Mesendoderm (in vitro differentiated cells): ENCODE data around the gene RSAD1.

ENCODE experiments used
- DNase-seq: peaks from one replicate; pipeline ENCODE4 v3.0.0; 2013
- H2AK5ac ChIP-seq: 2 replicates; pipeline ENCODE4 v1.6.1; 2013; ENCODE audit warnings: low read length, inconsistent platforms
- H2BK120ac ChIP-seq: 2 replicates; pipeline ENCODE4 v1.6.1; 2013; ENCODE audit warnings: low read depth, mild to moderate bottlenecking, low read length, moderate library complexity, mixed read lengths
- H2BK15ac ChIP-seq: replicated peaks from 2 replicates; pipeline ENCODE4 v1.6.1; 2013; ENCODE audit warnings: low read depth, mild to moderate bottlenecking, moderate library complexity
- H2BK5ac ChIP-seq: 2 replicates; pipeline ENCODE4 v1.6.1; 2013; ENCODE audit warnings: low read length, inconsistent platforms
- H3K18ac ChIP-seq: 2 replicates; pipeline ENCODE4 v1.6.1; 2013; ENCODE audit warnings: mild to moderate bottlenecking, low read length, mixed read lengths
- H3K23ac ChIP-seq: one replicate; pipeline ENCODE4 v1.6.1; 2013; ENCODE audit warnings: low read length
- H3K27ac ChIP-seq: 2 replicates; pipeline ENCODE4 v1.5.1; 2013; ENCODE audit warnings: low read depth, mild to moderate bottlenecking, inconsistent platforms, low read length, moderate library complexity
- H3K27me3 ChIP-seq: 2 replicates; pipeline ENCODE4 v1.6.1; 2013; ENCODE audit warnings: low read length, control low read depth, mild to moderate bottlenecking, inconsistent platforms; ENCODE audit not compliant: insufficient read depth, poor library complexity
- H3K36me3 ChIP-seq: 2 replicates; pipeline ENCODE4 v1.6.1; 2013; ENCODE audit warnings: low read length, inconsistent platforms; ENCODE audit not compliant: control insufficient read depth, insufficient read depth
- H3K4ac ChIP-seq: one replicate; pipeline ENCODE4 v1.6.1; 2013; ENCODE audit warnings: low read depth, mild to moderate bottlenecking, low read length, moderate library complexity
- H3K4me1 ChIP-seq: 2 replicates; pipeline ENCODE4 v1.6.1; 2013; ENCODE audit warnings: low read depth, low read length, inconsistent platforms; ENCODE audit not compliant: control insufficient read depth
- H3K4me2 ChIP-seq: 2 replicates; pipeline ENCODE4 v1.6.1; 2013; ENCODE audit warnings: low read length
- H3K4me3 ChIP-seq: 2 replicates; pipeline ENCODE4 v1.5.1; 2013; ENCODE audit warnings: mild to moderate bottlenecking, low read length
- H3K56ac ChIP-seq: one replicate; pipeline ENCODE4 v1.6.1; 2013; ENCODE audit warnings: low read length
- H3K79me1 ChIP-seq: 2 replicates; pipeline ENCODE4 v1.6.1; 2013; ENCODE audit warnings: low read length, inconsistent platforms
- H3K79me2 ChIP-seq: 2 replicates; pipeline ENCODE4 v1.6.1; 2013; ENCODE audit warnings: mild to moderate bottlenecking, low read length; ENCODE audit not compliant: control insufficient read depth, insufficient read depth
- H3K9ac ChIP-seq: 2 replicates; pipeline ENCODE4 v1.6.1; 2013; ENCODE audit warnings: low read length, inconsistent platforms
- H4K5ac ChIP-seq: one replicate; pipeline ENCODE4 v1.6.1; 2013; ENCODE audit warnings: low read length
- H4K8ac ChIP-seq: one replicate; pipeline ENCODE4 v1.6.1; 2013; ENCODE audit warnings: low read depth, mild to moderate bottlenecking, control low read depth, low read length, moderate library complexity
- WGBS: extraction: QIAGEN DNeasy Blood & Tissue Kit; methylation state at CpG from one replicate; pipeline ENCODE4 v1.1.7; 2013; ENCODE audit warnings: low lambda C conversion rate, missing lambda C conversion rate; ENCODE audit not compliant: insufficient coverage; ENCODE audit errors: extremely low coverage; 5-methylcytosine and 5-hydroxymethylcytosine counted together

The RSAD1 gene

GRCh38 chr17:50534222-50534978 lies 55.7 kb downstream of the RSAD1 start:
- Histone ChIP-seq H3K36me3 (no peaks in the 10 kb centered on the region), H3K27ac (no peak overlapping the region), H3K56ac (peak overlapping the region; percentile 56), H3K27me3 (no peaks in the 10 kb centered on the region), H2AK5ac (no peak overlapping the region), H3K4me1 (peaks cover 4% of the 10 kb centered on the region), H3K9ac (peak overlapping the region; percentile 17), H2BK120ac (no peak overlapping the region), H3K18ac (no peak overlapping the region), H3K79me1 (no peaks in the 10 kb centered on the region), H3K4me3 (no peak overlapping the region), H3K4ac (no peak overlapping the region), H4K8ac (no peak overlapping the region), H2BK15ac (no peak overlapping the region), H2BK5ac (no peak overlapping the region), H3K79me2 (no peaks in the 10 kb centered on the region), H3K4me2 (peak overlapping the region; percentile 86), H3K23ac (no peak overlapping the region), H4K5ac (no peak overlapping the region)
- peak; percentile 62 for DNase-seq
- no CpG with 5 or more reads among the region's 24 CpGs for WGBS

GRCh38 chr17:50534979-50535326 lies 56.3 kb downstream of the RSAD1 start:
- H2AK5ac ChIP-seq, result no peak overlapping the region
- H2BK5ac ChIP-seq, result no peak overlapping the region
- H3K27me3 ChIP-seq, result no peaks in the 10 kb centered on the region
- H3K56ac ChIP-seq, result no peak overlapping the region
- H3K4ac ChIP-seq, result no peak overlapping the region
- H3K9ac ChIP-seq, result no peak overlapping the region
- H3K4me1 ChIP-seq, result peaks cover 4% of the 10 kb centered on the region
- no peaks in the 10 kb centered on the region for H3K79me1 ChIP-seq
- no peak overlapping the region for H4K8ac ChIP-seq
- no peak overlapping the region for H2BK120ac ChIP-seq
- H3K79me2 ChIP-seq, result no peaks in the 10 kb centered on the region
- no peak overlapping the region for H3K18ac ChIP-seq
- no peak for DNase-seq
- no peak overlapping the region for H3K4me3 ChIP-seq
- no peak overlapping the region for H4K5ac ChIP-seq
- no peak overlapping the region for H3K27ac ChIP-seq
- H3K23ac ChIP-seq, result no peak overlapping the region
- WGBS, result no CpG with 5 or more reads among the region's 2 CpGs
- H3K4me2 ChIP-seq, result no peak overlapping the region
- H2BK15ac ChIP-seq, result no peak overlapping the region
- no peaks in the 10 kb centered on the region for H3K36me3 ChIP-seq

- H3K4me3 ChIP-seq, result no peak overlapping the region
- H2BK5ac ChIP-seq, result no peak overlapping the region
- DNase-seq, result no peak
- no peak overlapping the region for H3K9ac ChIP-seq
- no peak overlapping the region for H3K18ac ChIP-seq
- no peak overlapping the region for H2BK120ac ChIP-seq
- peaks cover 4% of the 10 kb centered on the region for H3K4me1 ChIP-seq
- no peaks in the 10 kb centered on the region for H3K36me3 ChIP-seq
- H3K27me3 ChIP-seq, result no peaks in the 10 kb centered on the region
- no peak overlapping the region for H3K27ac ChIP-seq
- WGBS, result no CpG with 5 or more reads among the region's 7 CpGs
- H3K4me2 ChIP-seq, result no peak overlapping the region
- no peak overlapping the region for H4K5ac ChIP-seq
- no peak overlapping the region for H2BK15ac ChIP-seq
- no peak overlapping the region for H3K56ac ChIP-seq
- no peak overlapping the region for H4K8ac ChIP-seq
- no peak overlapping the region for H2AK5ac ChIP-seq
- H3K4ac ChIP-seq, result no peak overlapping the region
- H3K79me1 ChIP-seq, result no peaks in the 10 kb centered on the region
- H3K23ac ChIP-seq, result no peak overlapping the region
- H3K79me2 ChIP-seq, result no peaks in the 10 kb centered on the region
These were observed 56.7 kb downstream of the RSAD1 start for GRCh38 chr17:50535407-50535806.
